IPS-18c (cell line): Measurements from ENCODE around the gene AP3S2.
"Not testable (repeated sequence)": the region's sequence is repeated elsewhere in the genome, so short reads cannot be mapped to it uniquely, and the experiment has no call there.

ENCODE experiments used
- H3K4me3 ChIP-seq: 2 replicates; pipeline ENCODE4 v1.7.0; 2013; ENCODE audit warnings: low read depth, mild to moderate bottlenecking, low read length, moderate library complexity; ENCODE audit not compliant: insufficient read depth
- H3K9me3 ChIP-seq: one replicate; pipeline ENCODE4 v1.6.1; 2013; ENCODE audit warnings: mild to moderate bottlenecking, low read length, moderate library complexity; ENCODE audit not compliant: control insufficient read depth, insufficient read depth

AP3S2 gene

GRCh38 chr15:89783861-89784685 is 109.7 kb downstream of the AP3S2 start:
- Histone ChIP-seq H3K4me3 (no peak overlapping the region), H3K9me3 (no peaks in the 10 kb centered on the region)

DNA sequence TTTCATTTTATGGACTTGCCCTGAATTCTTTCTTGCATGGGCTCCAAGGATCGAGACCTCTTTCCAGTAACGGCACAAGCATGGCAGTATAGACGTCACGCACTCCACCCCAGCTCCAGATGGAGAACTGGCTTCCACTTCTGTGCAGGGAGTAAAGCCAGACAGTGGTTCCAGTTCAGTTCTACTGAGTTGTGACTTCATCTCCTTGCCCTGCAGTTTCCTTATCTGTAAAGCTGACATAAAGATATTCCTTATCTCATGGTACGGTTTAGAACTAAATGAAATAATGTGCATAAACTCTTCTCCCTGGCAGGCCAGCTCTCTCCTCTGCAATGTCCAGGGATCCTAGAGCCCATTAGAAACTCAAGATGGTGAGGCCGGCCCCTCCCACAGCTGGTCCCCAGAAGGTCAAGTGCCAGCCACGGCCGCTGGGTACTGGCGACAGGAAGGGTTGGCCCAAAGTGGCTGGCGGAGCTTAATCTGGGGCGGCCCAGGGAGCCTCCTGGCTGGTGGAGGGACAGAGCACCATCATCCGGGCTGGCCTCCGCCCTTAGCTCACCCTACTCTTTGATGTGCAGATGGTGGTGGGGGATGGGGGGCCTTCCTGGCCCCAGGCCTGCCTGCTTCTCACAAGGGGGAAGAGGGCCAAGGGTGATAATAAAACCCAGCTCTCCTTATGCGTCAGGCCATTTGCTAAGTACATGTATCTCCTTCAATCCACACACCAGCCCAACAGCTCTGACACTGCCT is 110.5 kb downstream of the AP3S2 start:
- no peak overlapping the region for H3K4me3 ChIP-seq

DNA sequence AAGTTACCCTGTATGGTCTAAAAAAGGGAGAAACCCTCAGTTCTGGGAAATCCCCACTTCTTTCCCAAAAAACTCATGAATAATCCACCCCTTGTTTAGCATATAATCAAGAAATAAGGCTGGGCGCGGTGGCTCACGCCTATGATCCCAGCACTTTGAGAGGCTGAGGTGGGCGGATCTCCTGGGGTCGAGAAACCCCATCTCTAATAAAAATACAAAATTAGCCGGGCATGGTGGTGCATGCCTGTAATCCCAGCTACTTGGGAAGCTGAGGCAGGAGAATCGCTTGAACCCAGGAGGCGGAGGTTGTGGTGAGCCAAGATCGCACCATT is 111.2 kb downstream of the AP3S2 start:
- not testable (repeated sequence) for H3K4me3 ChIP-seq, H3K9me3 ChIP-seq

More for the DNA sequence above, 110.5 kb downstream of the AP3S2 start:
- H3K9me3 ChIP-seq = no peaks in the 10 kb centered on the region

DNA sequence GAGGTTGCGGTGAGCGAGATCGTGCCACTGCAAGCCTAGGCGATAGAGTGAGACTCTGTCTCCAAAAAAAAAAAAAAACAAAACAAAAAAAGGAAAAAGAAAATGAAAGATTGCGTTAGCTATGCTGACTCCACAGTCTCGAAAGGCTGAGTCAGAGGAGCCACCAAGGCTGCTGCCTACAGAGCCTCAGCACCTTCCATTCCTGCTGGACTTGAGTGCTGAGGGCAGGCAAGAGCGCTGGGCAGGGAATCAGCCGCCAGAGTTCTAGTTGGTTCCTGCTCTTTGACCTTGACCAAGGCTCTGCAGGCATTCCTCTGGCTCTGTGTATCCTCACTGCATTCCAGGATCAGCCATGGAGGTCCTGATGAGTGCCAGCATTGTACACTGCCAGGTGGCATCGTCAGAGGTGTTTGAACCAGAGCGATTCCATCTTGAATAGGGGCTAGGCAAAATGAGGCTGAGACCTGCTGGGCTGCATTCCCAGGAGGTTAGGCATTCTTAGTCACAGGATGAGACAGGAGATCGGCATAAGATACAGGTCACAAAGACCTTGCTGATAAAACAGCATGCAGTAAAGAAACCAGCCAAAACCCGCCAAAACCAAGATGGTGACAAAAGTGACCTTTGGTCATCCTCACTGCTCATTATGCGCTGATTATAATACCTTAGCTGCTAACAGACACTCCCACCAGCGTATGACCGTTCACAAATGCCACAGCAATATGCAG is 111.7 kb downstream of the AP3S2 start:
- Histone ChIP-seq H3K4me3 (no peak overlapping the region), H3K9me3 (no peaks in the 10 kb centered on the region)

GRCh38 chr15:89781055-89781454 is 112.7 kb downstream of the AP3S2 start:
- Histone ChIP-seq H3K4me3 (no peak overlapping the region), H3K9me3 (no peaks in the 10 kb centered on the region)

GRCh38 chr15:89780601-89781000 is 113.2 kb downstream of the AP3S2 start:
- no peak overlapping the region for H3K4me3 ChIP-seq
- no peaks in the 10 kb centered on the region for H3K9me3 ChIP-seq
